Measurements from ENCODE around the gene ZCCHC8.
"Not testable (repeated sequence)": the region's sequence is repeated elsewhere in the genome, so short reads cannot be mapped to it uniquely, and the experiment has no call there.

ZCCHC8 gene

GRCh38 chr12:122473543-122474323, 27.0 kb downstream of the ZCCHC8 start:
- peak in 2 of 3 experiments; percentile 29 to 59 for DNase-seq (ENCODE audit: low read depth in 2 of 3, low spot score in 2 of 3)

DNA sequence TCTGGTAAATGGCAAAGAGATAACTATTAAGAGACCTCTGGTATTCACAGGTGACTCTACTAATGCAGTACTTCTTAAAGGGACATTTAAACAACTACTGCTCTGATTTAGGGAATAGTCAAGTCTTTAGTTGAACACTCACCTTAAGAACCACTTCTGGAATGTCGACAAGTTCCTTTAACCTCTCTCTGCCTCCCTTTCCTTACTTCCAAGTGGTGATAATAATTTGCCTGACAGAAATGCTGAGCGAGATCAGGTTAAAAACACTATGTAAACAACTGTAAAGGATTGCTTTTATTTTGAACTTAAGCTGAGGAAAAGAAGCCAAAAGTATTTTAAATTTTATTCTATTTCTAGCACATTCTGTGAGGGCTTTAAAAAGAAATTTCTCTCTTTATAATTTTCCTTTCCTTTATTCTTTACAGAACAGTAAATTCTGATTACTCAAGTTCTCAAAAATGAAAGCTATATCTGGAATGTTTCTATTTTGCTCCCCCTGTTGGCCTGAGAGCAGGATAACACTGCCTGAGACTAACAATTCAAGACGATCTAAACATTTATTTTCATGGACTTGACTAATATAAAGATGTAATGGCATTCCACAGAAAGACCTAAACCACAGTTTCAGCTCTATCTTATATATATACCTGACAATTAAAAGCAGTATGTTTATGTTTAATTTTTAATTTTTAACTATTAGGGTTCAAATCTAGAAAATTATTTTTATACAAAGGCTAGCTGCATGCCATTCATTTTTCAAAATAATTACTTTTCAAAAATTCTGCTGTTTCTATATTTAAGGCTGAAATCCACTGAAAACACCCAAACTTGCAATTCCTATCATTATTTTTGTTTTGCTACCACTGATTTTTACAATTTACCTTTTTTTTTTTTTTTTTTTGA, 29.2 kb downstream of the ZCCHC8 start:
- DNase-seq (ENCODE audit: low read depth in 2 of 3, low spot score in 2 of 3) = no peak

DNA sequence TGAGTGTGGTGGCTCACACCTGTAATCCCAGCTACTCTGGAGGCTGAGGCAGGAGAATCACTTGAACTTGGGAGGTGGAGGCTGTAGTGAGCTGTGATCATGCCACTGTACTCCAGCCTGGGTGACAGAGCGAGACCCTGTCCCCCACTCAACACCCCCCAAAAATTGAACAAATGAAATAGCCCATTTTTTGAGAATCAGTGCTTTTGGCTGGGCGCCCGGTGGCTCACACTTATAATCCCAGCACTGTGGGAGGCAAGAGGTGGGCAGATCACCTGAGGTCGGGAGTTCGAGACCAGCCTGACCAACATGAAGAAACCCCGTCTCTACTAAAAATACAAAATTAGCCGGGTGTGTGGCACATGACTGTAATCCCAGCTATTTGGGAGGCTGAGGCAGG, 30.2 kb downstream of the ZCCHC8 start:
- DNase-seq (ENCODE audit: low read depth in 2 of 3, low spot score in 2 of 3) = not testable (repeated sequence)

DNA sequence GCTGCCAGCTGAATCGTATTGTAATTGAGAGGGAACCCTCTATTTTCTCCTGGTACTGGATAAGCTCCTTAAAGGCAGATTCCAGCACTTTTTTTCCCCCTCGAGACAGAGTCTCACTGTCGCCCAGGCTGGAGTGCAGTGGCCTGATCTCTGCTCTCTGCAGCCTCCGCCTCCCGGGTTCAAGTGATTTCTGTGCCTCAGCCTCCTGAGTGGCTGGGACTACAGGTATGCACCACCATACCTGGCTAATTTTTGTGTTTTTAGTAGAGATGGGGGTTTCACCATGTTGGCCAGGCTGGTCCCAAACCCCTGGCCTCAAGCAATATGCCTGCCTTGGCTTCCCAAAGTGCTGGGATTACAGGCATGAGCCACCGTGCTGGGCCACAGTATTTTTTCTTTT, 30.9 kb downstream of the ZCCHC8 start:
- not testable (repeated sequence) for DNase-seq (ENCODE audit: low read depth in 2 of 3, low spot score in 2 of 3)

DNA sequence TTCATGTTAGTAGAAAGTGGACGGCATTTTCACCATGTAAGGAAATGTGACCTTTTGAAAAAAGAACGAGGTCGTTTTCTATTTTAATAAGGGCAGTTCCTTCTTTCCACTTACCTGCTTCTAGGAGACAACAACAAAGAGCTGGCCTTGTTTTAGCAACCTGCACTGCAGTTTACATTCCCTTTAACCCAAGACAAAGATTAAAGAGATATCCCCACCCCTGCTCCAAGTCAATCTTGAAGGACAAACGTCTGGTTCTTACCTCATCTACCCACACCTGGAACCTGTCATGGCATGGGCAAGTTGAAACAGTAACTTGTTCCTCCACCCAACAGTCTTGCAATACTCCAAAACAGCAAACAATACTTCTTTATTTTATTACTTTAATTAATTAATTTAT, 32.7 kb downstream of the ZCCHC8 start:
- DNase-seq (ENCODE audit: low read depth in 2 of 3, low spot score in 2 of 3) = no peak

GRCh38 chr12:122464317-122465042, 36.3 kb downstream of the ZCCHC8 start:
- DNase-seq (ENCODE audit: low read depth in 2 of 3, low spot score in 2 of 3) = not testable (repeated sequence)

- DNase-seq (ENCODE audit: low read depth in 2 of 3, low spot score in 2 of 3) = no peak
These were observed 40.1 kb downstream of the ZCCHC8 start for GRCh38 chr12:122460641-122461040.

- no peak for DNase-seq (ENCODE audit: low read depth in 2 of 3, low spot score in 2 of 3)
These were observed 40.7 kb downstream of the ZCCHC8 start for GRCh38 chr12:122460061-122460460.

DNA sequence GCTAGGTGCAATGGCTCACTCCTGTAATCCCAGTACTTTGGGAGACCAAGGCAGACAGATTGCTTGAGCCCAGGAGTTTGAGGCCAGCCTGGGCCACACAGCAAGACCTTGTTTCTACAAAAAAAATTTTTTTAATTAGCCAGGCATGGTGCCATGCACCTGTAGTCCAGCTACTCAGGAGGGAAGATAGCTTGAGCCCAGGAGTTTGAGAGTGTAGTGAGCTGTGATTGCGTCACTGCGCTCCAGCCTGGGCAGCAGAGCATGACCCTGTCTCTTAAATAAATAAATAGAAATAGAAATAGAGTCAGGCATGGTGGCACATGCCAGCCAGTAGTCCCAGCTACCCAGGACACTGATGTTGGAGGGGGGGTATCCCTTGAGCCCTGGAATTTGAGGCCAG, 41.5 kb downstream of the ZCCHC8 start:
- no peak for DNase-seq (ENCODE audit: low read depth in 2 of 3, low spot score in 2 of 3)

GRCh38 chr12:122458105-122459035, 42.4 kb downstream of the ZCCHC8 start:
- DNase-seq (ENCODE audit: low read depth in 2 of 3, low spot score in 2 of 3) = no peak

DNA sequence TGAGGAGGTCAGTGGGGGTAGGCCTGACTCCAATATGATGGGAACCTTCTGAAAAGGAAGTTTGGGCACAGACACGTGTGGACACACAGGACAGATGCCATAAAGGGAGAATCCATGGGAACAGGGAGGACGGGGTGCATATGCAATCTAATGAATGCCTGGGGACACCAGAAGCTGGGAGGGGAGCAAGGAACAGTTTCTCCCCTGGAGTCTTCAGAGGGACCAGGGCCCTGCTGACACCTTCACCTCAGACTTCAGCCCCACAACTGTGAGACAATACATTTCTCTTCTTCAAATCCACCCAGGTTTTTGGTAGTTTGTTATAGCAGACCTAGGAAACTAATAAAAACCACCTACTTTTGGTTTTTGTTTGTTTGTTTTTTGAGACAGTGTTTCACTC, 43.1 kb downstream of the ZCCHC8 start:
- DNase-seq (ENCODE audit: low read depth in 2 of 3, low spot score in 2 of 3) = no peak

- no peak for DNase-seq (ENCODE audit: low read depth in 2 of 3, low spot score in 2 of 3)
These were observed 46.0 kb downstream of the ZCCHC8 start for GRCh38 chr12:122454739-122455138.

- no peak for DNase-seq (ENCODE audit: low read depth in 2 of 3, low spot score in 2 of 3)
These were observed 46.4 kb downstream of the ZCCHC8 start for GRCh38 chr12:122454250-122454721.

DNA sequence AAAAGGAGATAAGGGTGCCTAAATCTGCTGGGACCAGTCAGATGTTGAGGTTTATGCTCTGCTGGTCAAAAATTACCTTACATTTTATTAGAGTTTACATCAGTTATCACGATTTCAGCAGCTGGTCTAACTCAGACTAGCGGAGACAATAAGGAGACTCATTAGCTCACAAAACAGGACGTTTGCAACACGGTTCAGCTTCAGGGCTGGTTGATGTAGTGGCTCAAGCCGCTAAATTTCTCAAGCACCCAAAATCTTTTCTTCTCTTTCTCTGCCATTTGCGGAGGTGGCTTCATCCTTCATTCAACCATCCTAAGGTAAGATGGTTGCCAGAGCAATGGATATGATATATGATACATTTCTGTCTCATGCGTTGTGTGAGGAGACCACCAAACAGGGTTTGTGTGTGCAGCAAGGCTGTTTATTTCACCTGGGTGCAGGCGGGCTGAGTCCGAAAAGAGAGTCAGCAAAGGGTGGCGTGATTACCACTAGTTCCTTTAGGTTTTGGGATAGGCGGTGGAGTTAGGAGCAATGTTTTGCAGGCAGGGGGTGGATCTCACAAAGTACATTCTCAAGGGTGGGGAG, 47.9 kb downstream of the ZCCHC8 start:
- no peak for DNase-seq (ENCODE audit: low read depth in 2 of 3, low spot score in 2 of 3)

- DNase-seq (ENCODE audit: low read depth in 2 of 3, low spot score in 2 of 3) = no peak
These were observed 51.4 kb downstream of the ZCCHC8 start for GRCh38 chr12:122449317-122449716.

DNA sequence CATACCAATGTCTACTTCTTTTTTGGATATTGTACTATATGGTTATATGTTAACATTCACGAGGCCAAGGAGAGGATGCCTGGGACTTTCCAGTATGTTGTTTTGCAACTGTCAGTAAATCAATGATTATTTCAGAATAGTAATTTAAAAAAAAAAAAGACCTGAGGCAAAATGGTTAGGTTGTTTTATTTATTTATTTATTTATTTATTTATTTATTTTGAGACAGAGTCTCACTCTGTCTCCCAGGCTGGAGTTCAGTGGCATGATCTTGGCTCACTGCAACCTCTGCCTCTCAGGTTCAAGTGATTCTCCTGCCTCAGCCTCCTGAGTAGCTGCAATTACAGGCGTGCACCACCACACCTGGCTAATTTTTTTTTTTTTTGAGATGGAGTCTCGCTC, 52.9 kb downstream of the ZCCHC8 start:
- DNase-seq (ENCODE audit: low read depth in 2 of 3, low spot score in 2 of 3) = not testable (repeated sequence)

DNA sequence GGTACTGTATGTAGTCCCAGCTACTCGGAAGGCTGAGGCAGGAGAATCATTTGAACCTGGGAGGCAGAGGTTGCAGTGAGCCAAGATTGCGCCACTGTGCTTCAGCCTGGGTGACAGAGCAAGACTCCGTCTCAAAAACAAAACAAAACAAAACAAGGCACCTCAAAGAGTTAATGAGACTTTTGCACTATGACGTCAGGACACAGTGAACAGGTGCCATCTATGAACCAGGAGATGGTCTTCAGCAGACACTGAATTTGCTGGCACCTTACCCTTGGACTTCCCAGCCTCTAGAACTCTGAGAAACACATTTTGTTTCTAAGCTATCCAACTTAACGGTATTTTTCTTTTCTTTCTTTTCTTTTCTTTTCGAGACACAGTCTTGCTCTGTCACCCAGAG, 54.3 kb downstream of the ZCCHC8 start:
- DNase-seq (ENCODE audit: low read depth in 2 of 3, low spot score in 2 of 3) = not testable (repeated sequence)

DNA sequence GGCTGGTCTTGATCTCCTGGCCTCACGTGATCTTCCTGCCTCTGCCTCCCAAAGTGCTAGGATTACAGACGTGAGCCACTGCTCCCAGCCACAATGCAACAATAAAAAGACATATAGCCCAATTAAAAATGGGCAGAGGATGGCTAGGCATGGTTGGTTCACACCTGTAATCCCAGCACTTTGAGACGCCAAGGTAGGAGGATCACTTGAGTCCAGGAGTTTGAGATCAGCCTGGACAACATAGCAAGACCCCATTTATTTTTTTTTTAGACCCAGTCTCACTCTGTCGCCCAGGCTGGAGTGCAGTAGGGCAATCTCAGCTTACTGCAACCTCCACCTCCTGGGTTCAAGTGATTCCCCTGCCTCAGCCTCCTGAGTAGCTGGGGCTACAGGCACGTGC, 56.7 kb downstream of the ZCCHC8 start:
- DNase-seq (ENCODE audit: low read depth in 2 of 3, low spot score in 2 of 3) = not testable (repeated sequence)

- DNase-seq (ENCODE audit: low read depth in 2 of 3, low spot score in 2 of 3) = not testable (repeated sequence)
These were observed 61.9 kb downstream of the ZCCHC8 start for GRCh38 chr12:122438822-122439221.

DNA sequence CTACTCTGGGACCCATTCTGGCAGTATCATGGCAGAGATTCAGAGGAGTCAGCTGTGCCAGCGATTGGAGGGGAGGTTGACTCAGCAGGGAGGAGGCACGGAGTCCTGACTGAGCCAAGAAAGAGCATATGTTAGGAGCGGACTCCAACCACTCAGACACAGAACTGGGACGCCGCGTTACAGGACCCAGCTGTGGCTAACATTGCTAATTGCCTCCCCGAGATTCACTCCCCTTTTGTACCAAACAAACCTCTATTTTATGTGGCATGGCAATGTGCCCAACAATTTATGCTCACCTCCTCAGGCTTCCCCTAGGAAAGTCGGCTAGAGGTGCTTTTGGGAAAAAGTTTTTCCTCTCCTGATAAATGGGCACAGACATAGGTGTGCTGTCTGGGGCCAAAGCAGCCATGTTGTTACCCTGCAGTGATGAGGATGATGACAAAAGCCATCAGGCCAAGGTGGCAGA, 63.0 kb downstream of the ZCCHC8 start:
- no peak for DNase-seq (ENCODE audit: low read depth in 2 of 3, low spot score in 2 of 3)
